ENCODE measurements around the gene DOK5. TPM values are rescaled to one million over a fixed set of nuclear protein-coding genes. Genes with fewer than 3 reads are reported as not detected.

The DOK5 gene
- total and polyA plus RNA-seq, 2 donors (not counting 3 experiments of a cell fraction or from before 2014, with no cell fraction given): 3.5 to 14.2 TPM

GRCh38 chr20:54510541-54511129, 35.2 kb downstream of the DOK5 start:
- Histone ChIP-seq H3K79me2 (ENCODE audit: control insufficient read depth, insufficient read depth, low read length) (no peaks in the 10 kb centered on the region), H3K27me3 (ENCODE audit: control insufficient read depth in 2 of 2, insufficient read depth in 2 of 2, low read length in 2 of 2) (no peaks in the 10 kb centered on the region), H3K9me3 (replicated peaks; ENCODE audit: control insufficient read depth, insufficient read depth, low read length) (no peaks in the 10 kb centered on the region), H3K36me3 (ENCODE audit: control insufficient read depth in 2 of 2, extremely low read depth in 1 of 2, insufficient read depth in 2 of 2, low read length in 2 of 2) (no peaks in the 10 kb centered on the region), H3K4me2 (ENCODE audit: insufficient read depth, low read length) (no peak overlapping the region), H3K27ac (ENCODE audit: insufficient read depth, low read depth, low read length) (no peak overlapping the region), H3K4me1 (ENCODE audit: control insufficient read depth, extremely low read depth, insufficient read depth, low read length) (no peaks in the 10 kb centered on the region), H2AFZ (ENCODE audit: low read depth, low read length) (no peak overlapping the region), H4K20me1 (replicated peaks; ENCODE audit: control insufficient read depth, extremely low read depth, insufficient read depth, low read length) (no peaks in the 10 kb centered on the region), H3K4me3 (replicated peaks in 1 of 3; ENCODE audit: insufficient read depth in 1 of 3, low read depth in 1 of 3, low read length in 3 of 3) (no peak overlapping the region), H3K9ac (replicated peaks; ENCODE audit: extremely low read depth, insufficient read depth, low read length) (no peak overlapping the region), H3K9me1 (replicated peaks; ENCODE audit: control insufficient read depth, extremely low read depth, insufficient read depth, low read length) (no peaks in the 10 kb centered on the region)
- no TSS peak for BruUV-seq (replicated peaks)
- FAIRE-seq: no peak
- dilution Hi-C loops (cut with MboI; ENCODE audit: extremely low pct_ligation_motif_present, low sequenced_read_pairs): no loop called here
- TF ChIP-seq POLR2A (IDR thresholded peaks at IDR 0.05; ENCODE audit: low read depth, low read length) (no peak), MAX (IDR thresholded peaks at IDR 0.05; ENCODE audit: insufficient read depth, insufficient read length) (no peak), MYC (IDR thresholded peaks at IDR 0.05; ENCODE audit: low read depth, low read length) (no peak), GATA2 (IDR thresholded peaks at IDR 0.05; ENCODE audit: insufficient read depth, insufficient read length, low read depth, low read length) (no peak), EZH2 (IDR thresholded peaks at IDR 0.05; ENCODE audit: borderline replicate concordance, low read depth, low read length, severe bottlenecking) (no peak), FOS (IDR thresholded peaks at IDR 0.05; ENCODE audit: borderline replicate concordance, insufficient read depth, low read length) (no peak), JUN (IDR thresholded peaks at IDR 0.05; ENCODE audit: borderline replicate concordance, insufficient read depth, insufficient read length, low read depth) (no peak), POLR2AphosphoS5 (IDR thresholded peaks at IDR 0.05; ENCODE audit: insufficient read depth, low read depth, low read length) (no peak), CTCF (IDR thresholded peaks at IDR 0.05; ENCODE audit: extremely low read depth in 1 of 2, insufficient read depth in 1 of 2, low read depth in 1 of 2, low read length in 2 of 2) (no peak)
- no peak for DNase-seq (ENCODE audit: low read depth, low spot score)
- ChIA-PET CTCF (no interaction called here), POLR2A (no interaction called here)
- intact Hi-C loops (cut with micrococcal nuclease): no loop called here
